ENCODE results near the gene RAB6B. TPM values are rescaled to one million over a fixed set of nuclear protein-coding genes. Genes with fewer than 3 reads are reported as not detected.

Gene RAB6B
- polyA plus RNA-seq, 4 donors: 0.27 to 7.5 (median 0.77) TPM; not detected in 1

DNA sequence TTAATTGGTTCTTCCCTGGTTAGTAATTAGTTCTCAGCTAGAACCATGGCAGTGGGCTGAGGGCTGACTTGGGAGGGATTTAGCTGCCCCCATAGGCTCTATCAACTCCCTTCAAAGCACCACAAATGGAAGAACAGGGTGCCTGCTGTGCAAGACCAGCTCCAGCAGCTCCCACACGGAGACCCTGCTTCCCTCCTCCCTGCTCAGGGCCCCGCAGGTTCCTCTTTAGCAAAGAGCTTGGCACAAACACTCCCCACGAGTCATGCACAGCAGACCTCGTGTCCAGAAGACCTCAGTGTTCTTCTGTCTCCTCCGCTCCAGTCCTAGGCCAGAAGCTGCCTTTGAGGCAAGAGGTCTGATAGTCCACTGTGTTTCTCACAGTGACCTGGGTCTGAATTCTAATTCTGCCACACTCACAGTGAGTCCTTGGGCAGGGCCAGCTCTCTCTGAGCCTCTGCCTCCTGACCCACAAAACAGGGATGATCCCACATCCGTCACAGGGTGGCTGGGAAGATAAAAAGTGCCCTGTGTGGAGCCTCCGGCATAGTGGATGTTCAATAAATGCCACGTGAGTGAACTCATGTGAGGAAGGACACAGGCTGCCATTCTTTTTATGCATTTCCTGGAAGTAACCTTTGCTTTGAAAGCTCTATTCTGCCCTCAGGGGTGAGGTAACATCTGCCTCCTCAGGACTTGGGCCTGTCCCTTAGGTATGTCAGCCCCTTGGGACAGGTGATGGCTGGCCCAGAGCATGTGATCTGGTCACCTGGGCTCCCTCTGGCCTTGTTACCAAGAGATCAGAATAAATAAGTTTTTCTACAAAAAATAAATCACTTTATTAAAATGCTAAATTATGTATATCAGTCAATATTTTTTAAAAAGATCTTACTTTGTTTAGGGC is 7.6 kb downstream of the RAB6B start:
- WGBS, 3 donors: 49 to 56% (median 50%) methylated on average over 8 of the region's 8 CpGs
- FAIRE-seq: no peak
- Histone ChIP-seq H3K9me3 (ENCODE audit: control insufficient read depth in 2 of 2, insufficient read depth in 1 of 2, low read depth in 1 of 2, low read length in 1 of 2) (no peaks in the 10 kb centered on the region), H3K4me3 (ENCODE audit: low read depth in 1 of 3, low read length in 3 of 3) (no peak overlapping the region), H3K27ac (ENCODE audit: low read depth in 1 of 3, low read length in 2 of 3) (no peak overlapping the region), H3K27me3 (ENCODE audit: control insufficient read depth in 3 of 3, insufficient read depth in 3 of 3, low read length in 3 of 3) (peaks cover 0 to 8% (median 0%) of the 10 kb centered on the region in 3 donors), H3K4me1 (ENCODE audit: control insufficient read depth in 3 of 3, insufficient read depth in 2 of 3, low read depth in 1 of 3, low read length in 2 of 3) (peaks cover 0 to 2% (median 0%) of the 10 kb centered on the region in 3 donors), H3K36me3 (ENCODE audit: control insufficient read depth in 3 of 3, insufficient read depth in 2 of 3, low read depth in 1 of 3, low read length in 3 of 3) (no peaks in the 10 kb centered on the region)
- DNase-seq: peak in 1 of 2 donors; percentile 11

DNA sequence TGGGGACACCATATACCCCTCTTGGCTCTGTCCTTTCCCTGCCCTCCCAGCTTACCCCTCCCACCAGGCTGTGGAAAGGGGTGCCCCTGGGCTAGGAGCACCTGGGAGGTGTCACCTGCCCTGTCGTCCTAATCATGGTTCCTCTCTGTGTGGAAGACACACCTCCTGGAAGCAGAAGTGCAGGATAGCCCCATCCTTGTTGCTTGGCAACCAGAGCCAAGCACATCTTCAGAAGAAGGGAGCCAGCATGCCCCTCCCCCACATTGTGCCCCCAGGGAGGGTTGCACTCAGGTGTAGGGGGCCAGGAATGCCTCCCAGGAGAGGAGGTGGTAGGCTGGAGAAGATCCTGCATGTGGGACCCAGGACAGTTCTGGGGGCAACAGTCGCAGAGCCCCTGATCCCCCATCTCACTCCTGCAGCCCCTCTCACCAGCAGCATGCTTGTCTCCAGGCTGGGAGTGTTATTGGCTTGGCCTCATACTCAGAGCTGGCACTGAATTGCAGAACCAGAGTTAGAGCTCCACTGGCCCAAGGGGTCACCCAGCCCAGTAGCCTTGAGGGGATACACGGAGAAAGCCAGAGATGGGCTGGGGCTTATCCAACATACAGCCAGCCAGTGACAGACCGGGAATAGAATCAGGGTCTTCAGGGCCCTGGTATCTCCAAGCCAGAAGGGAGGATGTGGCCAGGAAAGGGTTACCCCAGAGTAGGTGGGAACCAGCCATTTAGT is 8.4 kb downstream of the RAB6B start:
- FAIRE-seq: no peak
- 69 to 75% (median 72%) methylated on average over 4 of the region's 4 CpGs for WGBS, 3 donors

DNA sequence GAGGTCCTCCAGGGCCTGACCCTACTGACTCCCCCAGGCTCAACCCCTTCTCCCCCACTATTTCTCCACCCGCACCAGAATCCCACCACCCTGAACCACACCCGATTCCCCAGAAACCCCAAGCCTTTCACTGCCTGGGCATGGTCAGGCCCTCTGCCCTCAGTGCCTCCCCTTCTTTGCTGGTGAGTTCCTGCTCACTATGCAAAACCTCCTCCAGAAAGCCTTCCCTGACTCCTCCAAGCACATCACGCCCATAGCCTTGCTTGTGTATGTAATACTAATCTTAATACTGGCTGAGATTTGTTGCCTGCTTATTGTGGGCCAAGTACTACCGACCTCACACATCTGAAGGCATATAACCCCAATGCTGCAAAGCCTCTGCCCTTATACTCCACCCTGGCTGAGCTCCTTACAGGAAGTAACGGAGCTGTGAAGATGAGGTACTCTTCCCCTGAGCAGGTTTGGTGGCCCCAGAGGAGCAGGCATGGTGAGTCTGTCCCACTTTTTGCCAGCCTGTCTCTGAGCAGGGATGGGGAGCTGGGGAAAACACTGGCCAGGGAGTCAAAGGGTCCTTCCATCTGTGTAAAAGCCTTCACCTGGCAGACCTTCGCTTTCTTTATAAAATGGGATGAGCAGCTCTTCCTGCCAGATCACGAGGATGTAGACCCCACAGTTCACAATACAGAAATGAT is 9.5 kb downstream of the RAB6B start:
- Histone ChIP-seq H3K27me3 (ENCODE audit: control insufficient read depth in 3 of 3, insufficient read depth in 3 of 3, low read length in 3 of 3) (peaks cover 0 to 8% (median 0%) of the 10 kb centered on the region in 3 donors), H3K4me3 (ENCODE audit: low read depth in 1 of 3, low read length in 3 of 3) (no peak overlapping the region), H3K9me3 (ENCODE audit: control insufficient read depth in 2 of 2, insufficient read depth in 1 of 2, low read depth in 1 of 2, low read length in 1 of 2) (peaks cover 0 to 11% of the 10 kb centered on the region in 2 donors), H3K36me3 (ENCODE audit: control insufficient read depth in 3 of 3, insufficient read depth in 2 of 3, low read depth in 1 of 3, low read length in 3 of 3) (no peaks in the 10 kb centered on the region), H3K27ac (ENCODE audit: low read depth in 1 of 3, low read length in 2 of 3) (no peak overlapping the region), H3K4me1 (ENCODE audit: control insufficient read depth in 3 of 3, insufficient read depth in 2 of 3, low read depth in 1 of 3, low read length in 2 of 3) (peaks cover 0 to 2% (median 0%) of the 10 kb centered on the region in 3 donors)
- WGBS, 3 donors: 80 to 84% (median 82%) methylated on average over 7 of the region's 7 CpGs
- FAIRE-seq: no peak
- no peak for DNase-seq

More for the DNA sequence above, 8.4 kb downstream of the RAB6B start:
- H3K4me1 ChIP-seq (ENCODE audit: control insufficient read depth in 3 of 3, insufficient read depth in 2 of 3, low read depth in 1 of 3, low read length in 2 of 3): peaks cover 0 to 2% (median 0%) of the 10 kb centered on the region in 3 donors
- H3K9me3 ChIP-seq (ENCODE audit: control insufficient read depth in 2 of 2, insufficient read depth in 1 of 2, low read depth in 1 of 2, low read length in 1 of 2): peaks cover 0 to under 1% of the 10 kb centered on the region in 2 donors
- H3K27ac ChIP-seq (ENCODE audit: low read depth in 1 of 3, low read length in 2 of 3): no peak overlapping the region
- H3K4me3 ChIP-seq (ENCODE audit: low read depth in 1 of 3, low read length in 3 of 3): no peak overlapping the region
- no peaks in the 10 kb centered on the region for H3K36me3 ChIP-seq (ENCODE audit: control insufficient read depth in 3 of 3, insufficient read depth in 2 of 3, low read depth in 1 of 3, low read length in 3 of 3)
- peaks cover 0 to 8% (median 0%) of the 10 kb centered on the region in 3 donors for H3K27me3 ChIP-seq (ENCODE audit: control insufficient read depth in 3 of 3, insufficient read depth in 3 of 3, low read length in 3 of 3)
- DNase-seq: no peak

DNA sequence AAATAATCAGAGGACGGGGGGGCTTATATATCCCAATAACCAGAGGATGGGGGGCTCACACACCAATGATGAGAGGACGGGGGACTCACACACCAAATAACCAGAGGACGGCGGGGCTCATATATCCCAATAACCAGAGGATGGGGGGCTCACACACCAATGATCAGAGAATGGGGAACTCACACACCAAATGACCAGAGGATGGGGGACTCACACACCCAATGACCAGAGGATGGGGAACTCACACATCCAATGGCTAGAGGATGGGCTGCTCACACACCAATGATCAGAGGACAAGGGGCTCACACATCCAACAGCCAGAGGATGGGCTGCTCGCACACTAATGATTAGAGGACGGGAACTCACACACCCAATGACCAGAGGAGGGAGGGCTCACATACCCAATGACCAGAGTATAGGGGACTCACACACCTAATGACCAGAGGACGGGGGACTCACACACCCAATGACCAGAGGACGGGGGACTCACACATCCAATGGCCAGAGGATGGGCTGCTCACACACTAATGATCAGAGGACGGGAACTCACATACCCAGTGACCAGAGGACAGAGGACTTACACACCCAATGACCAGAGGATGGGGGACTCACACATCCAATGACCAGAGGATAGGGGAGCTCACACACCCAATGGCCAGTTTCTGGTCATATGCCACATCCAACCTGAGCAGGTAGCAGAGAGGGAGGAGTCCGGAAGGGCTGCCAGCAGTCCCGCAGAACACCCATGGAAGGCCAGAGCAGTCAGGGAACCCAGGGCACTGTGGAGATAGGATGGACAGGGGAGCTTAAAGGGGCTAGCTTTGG is 10.6 kb downstream of the RAB6B start:
- H3K27ac ChIP-seq (ENCODE audit: low read depth in 1 of 3, low read length in 2 of 3): no peak overlapping the region
- H3K9me3 ChIP-seq (ENCODE audit: control insufficient read depth in 2 of 2, insufficient read depth in 1 of 2, low read depth in 1 of 2, low read length in 1 of 2): peaks cover 0 to 14% of the 10 kb centered on the region in 2 donors
- peaks cover 0 to 2% (median 0%) of the 10 kb centered on the region in 3 donors for H3K4me1 ChIP-seq (ENCODE audit: control insufficient read depth in 3 of 3, insufficient read depth in 2 of 3, low read depth in 1 of 3, low read length in 2 of 3)
- DNase-seq (no peak), FAIRE-seq (no peak)
- H3K36me3 ChIP-seq (ENCODE audit: control insufficient read depth in 3 of 3, insufficient read depth in 2 of 3, low read depth in 1 of 3, low read length in 3 of 3): no peaks in the 10 kb centered on the region
- peaks cover 0 to 8% (median 0%) of the 10 kb centered on the region in 3 donors for H3K27me3 ChIP-seq (ENCODE audit: control insufficient read depth in 3 of 3, insufficient read depth in 3 of 3, low read length in 3 of 3)
- WGBS, 3 donors: 86 to 90% (median 87%) methylated on average over 11 of the region's 11 CpGs
- no peak overlapping the region for H3K4me3 ChIP-seq (ENCODE audit: low read depth in 1 of 3, low read length in 3 of 3)

DNA sequence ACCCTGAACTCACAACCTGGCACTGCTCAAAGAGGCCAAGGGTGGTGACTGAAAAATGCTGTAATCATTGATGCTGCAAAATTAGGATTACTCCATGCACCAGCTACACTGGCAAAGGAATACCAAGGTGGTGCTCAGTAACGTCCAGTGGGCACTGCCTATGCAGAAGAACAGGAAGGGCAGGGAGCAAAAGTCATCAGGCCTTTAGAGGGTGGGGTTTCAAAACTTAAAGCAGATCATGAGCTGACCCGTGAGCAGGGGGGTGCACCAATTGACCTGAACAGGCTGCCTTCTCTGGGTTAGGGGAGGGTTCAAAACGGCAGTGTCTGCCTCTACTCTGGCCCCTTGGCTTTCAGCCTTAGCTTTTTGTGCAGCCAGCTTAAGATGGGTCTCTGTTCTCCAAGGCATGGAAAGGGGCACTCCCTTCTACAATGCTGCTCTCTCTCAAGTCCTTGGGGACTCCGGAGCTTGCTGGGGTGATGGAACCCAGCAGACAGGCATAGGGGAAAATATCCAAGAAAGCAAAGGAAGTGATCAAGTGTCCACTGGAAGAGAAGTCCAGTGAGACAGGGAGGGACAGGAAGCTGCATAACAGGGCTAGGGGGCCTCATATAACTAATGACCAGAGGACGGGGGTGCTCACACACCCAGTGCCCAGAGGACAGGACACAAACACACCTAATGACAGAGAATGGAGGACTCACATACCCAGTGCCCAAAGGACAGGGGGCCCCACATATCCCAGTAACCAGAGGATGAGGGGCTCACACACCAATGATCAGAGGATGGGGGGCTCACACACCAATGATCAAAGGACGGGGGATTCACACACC is 11.4 kb downstream of the RAB6B start:
- Histone ChIP-seq H3K4me1 (ENCODE audit: control insufficient read depth in 3 of 3, insufficient read depth in 2 of 3, low read depth in 1 of 3, low read length in 2 of 3) (peaks cover 0 to 2% (median 0%) of the 10 kb centered on the region in 3 donors), H3K27me3 (ENCODE audit: control insufficient read depth in 3 of 3, insufficient read depth in 3 of 3, low read length in 3 of 3) (peaks cover 0 to 8% (median 0%) of the 10 kb centered on the region in 3 donors), H3K9me3 (ENCODE audit: control insufficient read depth in 2 of 2, insufficient read depth in 1 of 2, low read depth in 1 of 2, low read length in 1 of 2) (peaks cover 0 to 14% of the 10 kb centered on the region in 2 donors), H3K36me3 (ENCODE audit: control insufficient read depth in 3 of 3, insufficient read depth in 2 of 3, low read depth in 1 of 3, low read length in 3 of 3) (no peaks in the 10 kb centered on the region), H3K4me3 (ENCODE audit: low read depth in 1 of 3, low read length in 3 of 3) (no peak overlapping the region), H3K27ac (ENCODE audit: low read depth in 1 of 3, low read length in 2 of 3) (no peak overlapping the region)
- FAIRE-seq: no peak
- DNase-seq: peak in 1 of 2 donors; percentile 14
- WGBS, 3 donors: 54 to 73% (median 59%) methylated on average over 6 of the region's 6 CpGs

DNA sequence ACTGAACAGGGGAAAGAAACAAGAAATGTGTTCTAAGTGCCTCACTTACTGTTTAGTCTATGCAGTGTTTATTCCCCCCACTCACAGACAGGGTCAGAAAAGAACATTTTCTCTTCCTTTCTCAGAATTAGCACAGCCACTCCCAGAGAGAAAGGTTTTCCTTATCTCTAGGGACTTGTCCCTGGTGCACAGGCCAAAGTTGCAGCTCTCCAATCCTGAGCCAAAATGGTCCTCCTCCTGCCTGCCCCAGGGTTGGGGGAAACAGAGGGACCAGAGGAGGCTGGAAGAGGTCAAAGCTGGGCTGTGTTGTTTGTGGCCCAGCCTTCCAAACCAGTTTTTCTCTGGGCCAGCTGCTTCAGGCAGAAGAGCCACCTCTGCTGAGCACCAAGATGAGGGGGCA is 12.0 kb downstream of the RAB6B start:
- no peak for DNase-seq

DNA sequence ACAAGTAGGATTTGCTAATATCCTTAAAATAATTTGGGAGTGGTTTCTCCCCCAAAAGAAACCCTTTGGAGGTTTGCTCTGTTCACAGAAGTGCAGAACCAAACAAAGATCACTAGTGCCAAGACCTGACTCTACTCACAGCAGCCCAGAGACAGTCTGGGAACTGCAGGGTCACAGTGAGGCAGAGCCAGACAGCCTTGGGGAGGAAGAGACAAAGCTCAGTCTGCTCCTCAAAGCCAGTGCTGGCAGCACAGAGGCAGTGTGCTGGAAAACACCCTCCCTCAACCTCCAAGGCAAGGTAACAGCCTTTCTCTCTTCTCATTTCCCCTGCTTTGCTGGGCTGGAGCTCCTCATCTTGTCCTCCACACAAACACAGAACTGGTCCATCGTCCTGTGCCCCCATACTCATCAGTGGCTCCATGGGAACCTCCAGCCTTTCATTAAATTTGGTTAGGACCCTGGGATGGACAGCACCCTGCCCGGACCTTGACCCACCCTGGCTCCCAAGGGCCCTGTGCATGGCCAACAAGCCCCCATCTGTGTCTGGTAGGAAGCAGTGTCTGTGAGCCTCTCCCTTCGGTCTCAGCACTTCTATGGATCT is 12.6 kb downstream of the RAB6B start:
- Histone ChIP-seq H3K27ac (ENCODE audit: low read depth in 1 of 3, low read length in 2 of 3) (no peak overlapping the region), H3K36me3 (ENCODE audit: control insufficient read depth in 3 of 3, insufficient read depth in 2 of 3, low read depth in 1 of 3, low read length in 3 of 3) (no peaks in the 10 kb centered on the region), H3K4me1 (ENCODE audit: control insufficient read depth in 3 of 3, insufficient read depth in 2 of 3, low read depth in 1 of 3, low read length in 2 of 3) (peaks cover 0 to 2% (median 0%) of the 10 kb centered on the region in 3 donors), H3K4me3 (ENCODE audit: low read depth in 1 of 3, low read length in 3 of 3) (no peak overlapping the region), H3K27me3 (ENCODE audit: control insufficient read depth in 3 of 3, insufficient read depth in 3 of 3, low read length in 3 of 3) (peaks cover 0 to 8% (median 0%) of the 10 kb centered on the region in 3 donors), H3K9me3 (ENCODE audit: control insufficient read depth in 2 of 2, insufficient read depth in 1 of 2, low read depth in 1 of 2, low read length in 1 of 2) (peaks cover 0 to 19% of the 10 kb centered on the region in 2 donors)
- FAIRE-seq: no peak
- 72 to 78% (median 75%) methylated on average over 3 of the region's 3 CpGs for WGBS, 3 donors
- no peak for DNase-seq

More for the DNA sequence above, 12.0 kb downstream of the RAB6B start:
- peaks cover 0 to 8% (median 0%) of the 10 kb centered on the region in 3 donors for H3K27me3 ChIP-seq (ENCODE audit: control insufficient read depth in 3 of 3, insufficient read depth in 3 of 3, low read length in 3 of 3)
- H3K4me1 ChIP-seq (ENCODE audit: control insufficient read depth in 3 of 3, insufficient read depth in 2 of 3, low read depth in 1 of 3, low read length in 2 of 3): peaks cover 0 to 2% (median 0%) of the 10 kb centered on the region in 3 donors
- no peak overlapping the region for H3K4me3 ChIP-seq (ENCODE audit: low read depth in 1 of 3, low read length in 3 of 3)
- peaks cover 0 to 17% of the 10 kb centered on the region in 2 donors for H3K9me3 ChIP-seq (ENCODE audit: control insufficient read depth in 2 of 2, insufficient read depth in 1 of 2, low read depth in 1 of 2, low read length in 1 of 2)
- no peaks in the 10 kb centered on the region for H3K36me3 ChIP-seq (ENCODE audit: control insufficient read depth in 3 of 3, insufficient read depth in 2 of 3, low read depth in 1 of 3, low read length in 3 of 3)
- H3K27ac ChIP-seq (ENCODE audit: low read depth in 1 of 3, low read length in 2 of 3): no peak overlapping the region
- FAIRE-seq: no peak

Measured in small intestine (tissue), 7 donors.